Measurements from ENCODE around the gene TRIM46. TPM values are rescaled to one million over a fixed set of nuclear protein-coding genes. Genes with fewer than 3 reads are reported as not detected.
A peak's percentile ranks its signal among the peaks of the same experiment; 100 is the strongest.

Gene TRIM46
- total and polyA plus RNA-seq, 2 of the 13 experiments (the other 11 are each of a cell fraction or from before 2014, with no cell fraction given): 0.04 to 0.09 TPM

- TF ChIP-seq SNAPC5 (CRISPR knock-in tag; IDR thresholded peaks at IDR 0.05; ENCODE audit: borderline replicate concordance): no peak
- no peak for TF ChIP-seq KMT2B (CRISPR knock-in tag; IDR thresholded peaks at IDR 0.05)
- no peak for TF ChIP-seq NAIF1 (CRISPR knock-in tag; IDR thresholded peaks at IDR 0.05; ENCODE audit: borderline replicate concordance)
- TF ChIP-seq, protein P1, sequence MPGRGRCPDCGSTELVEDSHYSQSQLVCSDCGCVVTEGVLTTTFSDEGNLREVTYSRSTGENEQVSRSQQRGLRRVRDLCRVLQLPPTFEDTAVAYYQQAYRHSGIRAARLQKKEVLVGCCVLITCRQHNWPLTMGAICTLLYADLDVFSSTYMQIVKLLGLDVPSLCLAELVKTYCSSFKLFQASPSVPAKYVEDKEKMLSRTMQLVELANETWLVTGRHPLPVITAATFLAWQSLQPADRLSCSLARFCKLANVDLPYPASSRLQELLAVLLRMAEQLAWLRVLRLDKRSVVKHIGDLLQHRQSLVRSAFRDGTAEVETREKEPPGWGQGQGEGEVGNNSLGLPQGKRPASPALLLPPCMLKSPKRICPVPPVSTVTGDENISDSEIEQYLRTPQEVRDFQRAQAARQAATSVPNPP (CRISPR knock-in tag; IDR thresholded peaks at IDR 0.05): no peak
- no peak for TF ChIP-seq CENPT (CRISPR knock-in tag; IDR thresholded peaks at IDR 0.05; ENCODE audit: low read depth)
- TF ChIP-seq, protein P2, sequence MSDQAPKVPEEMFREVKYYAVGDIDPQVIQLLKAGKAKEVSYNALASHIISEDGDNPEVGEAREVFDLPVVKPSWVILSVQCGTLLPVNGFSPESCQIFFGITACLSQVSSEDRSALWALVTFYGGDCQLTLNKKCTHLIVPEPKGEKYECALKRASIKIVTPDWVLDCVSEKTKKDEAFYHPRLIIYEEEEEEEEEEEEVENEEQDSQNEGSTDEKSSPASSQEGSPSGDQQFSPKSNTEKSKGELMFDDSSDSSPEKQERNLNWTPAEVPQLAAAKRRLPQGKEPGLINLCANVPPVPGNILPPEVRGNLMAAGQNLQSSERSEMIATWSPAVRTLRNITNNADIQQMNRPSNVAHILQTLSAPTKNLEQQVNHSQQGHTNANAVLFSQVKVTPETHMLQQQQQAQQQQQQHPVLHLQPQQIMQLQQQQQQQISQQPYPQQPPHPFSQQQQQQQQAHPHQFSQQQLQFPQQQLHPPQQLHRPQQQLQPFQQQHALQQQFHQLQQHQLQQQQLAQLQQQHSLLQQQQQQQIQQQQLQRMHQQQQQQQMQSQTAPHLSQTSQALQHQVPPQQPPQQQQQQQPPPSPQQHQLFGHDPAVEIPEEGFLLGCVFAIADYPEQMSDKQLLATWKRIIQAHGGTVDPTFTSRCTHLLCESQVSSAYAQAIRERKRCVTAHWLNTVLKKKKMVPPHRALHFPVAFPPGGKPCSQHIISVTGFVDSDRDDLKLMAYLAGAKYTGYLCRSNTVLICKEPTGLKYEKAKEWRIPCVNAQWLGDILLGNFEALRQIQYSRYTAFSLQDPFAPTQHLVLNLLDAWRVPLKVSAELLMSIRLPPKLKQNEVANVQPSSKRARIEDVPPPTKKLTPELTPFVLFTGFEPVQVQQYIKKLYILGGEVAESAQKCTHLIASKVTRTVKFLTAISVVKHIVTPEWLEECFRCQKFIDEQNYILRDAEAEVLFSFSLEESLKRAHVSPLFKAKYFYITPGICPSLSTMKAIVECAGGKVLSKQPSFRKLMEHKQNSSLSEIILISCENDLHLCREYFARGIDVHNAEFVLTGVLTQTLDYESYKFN (CRISPR knock-in tag; conservative IDR thresholded peaks at IDR 0.05): peak; percentile 69
- no peak for TF ChIP-seq ATF3 (CRISPR knock-in tag; IDR thresholded peaks at IDR 0.05)
- TF ChIP-seq NFE2 (CRISPR knock-in tag; IDR thresholded peaks at IDR 0.05): no peak
- TF ChIP-seq ZNF589 (CRISPR knock-in tag; conservative IDR thresholded peaks at IDR 0.05): no peak
- TF ChIP-seq, protein P3, sequence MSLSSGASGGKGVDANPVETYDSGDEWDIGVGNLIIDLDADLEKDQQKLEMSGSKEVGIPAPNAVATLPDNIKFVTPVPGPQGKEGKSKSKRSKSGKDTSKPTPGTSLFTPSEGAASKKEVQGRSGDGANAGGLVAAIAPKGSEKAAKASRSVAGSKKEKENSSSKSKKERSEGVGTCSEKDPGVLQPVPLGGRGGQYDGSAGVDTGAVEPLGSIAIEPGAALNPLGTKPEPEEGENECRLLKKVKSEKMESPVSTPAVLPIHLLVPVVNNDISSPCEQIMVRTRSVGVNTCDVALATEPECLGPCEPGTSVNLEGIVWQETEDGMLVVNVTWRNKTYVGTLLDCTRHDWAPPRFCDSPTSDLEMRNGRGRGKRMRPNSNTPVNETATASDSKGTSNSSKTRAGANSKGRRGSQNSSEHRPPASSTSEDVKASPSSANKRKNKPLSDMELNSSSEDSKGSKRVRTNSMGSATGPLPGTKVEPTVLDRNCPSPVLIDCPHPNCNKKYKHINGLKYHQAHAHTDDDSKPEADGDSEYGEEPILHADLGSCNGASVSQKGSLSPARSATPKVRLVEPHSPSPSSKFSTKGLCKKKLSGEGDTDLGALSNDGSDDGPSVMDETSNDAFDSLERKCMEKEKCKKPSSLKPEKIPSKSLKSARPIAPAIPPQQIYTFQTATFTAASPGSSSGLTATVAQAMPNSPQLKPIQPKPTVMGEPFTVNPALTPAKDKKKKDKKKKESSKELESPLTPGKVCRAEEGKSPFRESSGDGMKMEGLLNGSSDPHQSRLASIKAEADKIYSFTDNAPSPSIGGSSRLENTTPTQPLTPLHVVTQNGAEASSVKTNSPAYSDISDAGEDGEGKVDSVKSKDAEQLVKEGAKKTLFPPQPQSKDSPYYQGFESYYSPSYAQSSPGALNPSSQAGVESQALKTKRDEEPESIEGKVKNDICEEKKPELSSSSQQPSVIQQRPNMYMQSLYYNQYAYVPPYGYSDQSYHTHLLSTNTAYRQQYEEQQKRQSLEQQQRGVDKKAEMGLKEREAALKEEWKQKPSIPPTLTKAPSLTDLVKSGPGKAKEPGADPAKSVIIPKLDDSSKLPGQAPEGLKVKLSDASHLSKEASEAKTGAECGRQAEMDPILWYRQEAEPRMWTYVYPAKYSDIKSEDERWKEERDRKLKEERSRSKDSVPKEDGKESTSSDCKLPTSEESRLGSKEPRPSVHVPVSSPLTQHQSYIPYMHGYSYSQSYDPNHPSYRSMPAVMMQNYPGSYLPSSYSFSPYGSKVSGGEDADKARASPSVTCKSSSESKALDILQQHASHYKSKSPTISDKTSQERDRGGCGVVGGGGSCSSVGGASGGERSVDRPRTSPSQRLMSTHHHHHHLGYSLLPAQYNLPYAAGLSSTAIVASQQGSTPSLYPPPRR (CRISPR knock-in tag; IDR thresholded peaks at IDR 0.05; ENCODE audit: borderline replicate concordance): peak; percentile 64
- TF ChIP-seq JUNB (CRISPR knock-in tag; IDR thresholded peaks at IDR 0.05; ENCODE audit: borderline replicate concordance): no peak
- no peak for TF ChIP-seq ZNF296 (CRISPR knock-in tag; conservative IDR thresholded peaks at IDR 0.05)
- TF ChIP-seq KDM5B (CRISPR knock-in tag; IDR thresholded peaks at IDR 0.05; ENCODE audit: borderline replicate concordance): no peak
- TF ChIP-seq ZNF232 (CRISPR knock-in tag; IDR thresholded peaks at IDR 0.05; ENCODE audit: borderline replicate concordance): peak; percentile 41; the same call in 1 of the 2 replicates
- TF ChIP-seq ETV5 (CRISPR knock-in tag; IDR thresholded peaks at IDR 0.05; ENCODE audit: borderline replicate concordance): peak; percentile 55; the same call in 1 of the 2 replicates
- TF ChIP-seq ZFP36 (IDR thresholded peaks at IDR 0.05; ENCODE audit: borderline replicate concordance, low read depth, low read length, partially characterized antibody): no peak
Measured at GRCh38 chr1:155178441-155179111, 4.9 kb downstream of the TRIM46 start (continued).
